ENCODE data around the gene GNL2. TPM values are rescaled to one million over a fixed set of nuclear protein-coding genes. Genes with fewer than 3 reads are reported as not detected.

GNL2 gene
- total RNA-seq, 1 experiment from 2014 or later: 133 TPM

GRCh38 chr1:37612186-37612585, 16.4 kb upstream of the GNL2 start:
- H3K9me3 Mint-ChIP-seq (ENCODE audit: unreplicated experiment): no peaks in the 10 kb centered on the region
- no peaks in the 10 kb centered on the region for H3K4me1 Mint-ChIP-seq (ENCODE audit: insufficient read depth, unreplicated experiment)
- DNase-seq (ENCODE audit: unreplicated experiment): no peak
- H3K36me3 Mint-ChIP-seq (ENCODE audit: insufficient read depth, unreplicated experiment): no peaks in the 10 kb centered on the region
- intact Hi-C loops (cut with micrococcal nuclease): no loop called here
- no TSS peak for BruUV-seq (replicated peaks)
- TF ChIP-seq CTCF (IDR thresholded peaks at IDR 0.05; ENCODE audit: unreplicated experiment): no peak
- POLR2A ChIA-PET: no interaction called here
- no peak overlapping the region for H3K4me3 Mint-ChIP-seq (ENCODE audit: unreplicated experiment)
- H3K27me3 Mint-ChIP-seq (ENCODE audit: insufficient read depth, unreplicated experiment): peaks cover 22% of the 10 kb centered on the region
- H3K27ac Mint-ChIP-seq (ENCODE audit: low read depth, unreplicated experiment): no peak overlapping the region
- CTCF ChIA-PET: interaction anchor here (0.6 to 1.6 kb wide), 4 partner anchors 9 to 1036 kb away, joined by 3 to 9 read pairs (median 4); no protein-coding TSS in a partner anchor

DNA sequence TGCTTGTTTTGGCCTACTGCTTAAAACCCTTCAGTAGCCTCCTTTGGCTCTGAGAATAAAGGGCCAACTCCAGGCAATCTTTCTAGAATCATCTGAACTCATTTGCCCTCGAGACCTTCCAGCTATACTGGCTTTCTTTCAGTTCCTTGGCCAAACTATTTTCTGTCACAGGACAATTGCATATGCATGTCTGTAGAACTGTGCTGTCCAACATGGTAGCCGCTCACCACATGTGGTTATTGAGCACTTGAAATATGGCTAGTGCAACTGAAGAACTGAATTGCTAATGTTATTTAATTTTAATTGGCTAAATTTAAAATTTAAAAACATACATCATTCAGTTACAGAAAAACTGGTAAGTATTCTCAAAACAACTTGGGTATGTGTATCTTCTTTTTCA, 14.3 kb upstream of the GNL2 start:
- no peaks in the 10 kb centered on the region for H3K27me3 Mint-ChIP-seq (ENCODE audit: insufficient read depth, unreplicated experiment)
- no TSS peak for BruUV-seq (replicated peaks)
- intact Hi-C loops (cut with micrococcal nuclease): loop anchor here (10.0 kb wide), 1 partner anchor 1215 kb away; no protein-coding TSS in a partner anchor
- ChIA-PET POLR2A (no interaction called here), CTCF (interaction anchor here (0.6 to 15.7 kb wide), 2 partner anchors 13 to 75 kb away, joined by 3 to 271 read pairs; a partner anchor contains a TSS)
- TF ChIP-seq CTCF (IDR thresholded peaks at IDR 0.05; ENCODE audit: unreplicated experiment): no peak
- no peaks in the 10 kb centered on the region for H3K4me1 Mint-ChIP-seq (ENCODE audit: insufficient read depth, unreplicated experiment)
- DNase-seq (ENCODE audit: unreplicated experiment): no peak
- H3K9me3 Mint-ChIP-seq (ENCODE audit: unreplicated experiment): no peaks in the 10 kb centered on the region
- H3K27ac Mint-ChIP-seq (ENCODE audit: low read depth, unreplicated experiment): no peak overlapping the region
- no peaks in the 10 kb centered on the region for H3K36me3 Mint-ChIP-seq (ENCODE audit: insufficient read depth, unreplicated experiment)
- no peak overlapping the region for H3K4me3 Mint-ChIP-seq (ENCODE audit: unreplicated experiment)

DNA sequence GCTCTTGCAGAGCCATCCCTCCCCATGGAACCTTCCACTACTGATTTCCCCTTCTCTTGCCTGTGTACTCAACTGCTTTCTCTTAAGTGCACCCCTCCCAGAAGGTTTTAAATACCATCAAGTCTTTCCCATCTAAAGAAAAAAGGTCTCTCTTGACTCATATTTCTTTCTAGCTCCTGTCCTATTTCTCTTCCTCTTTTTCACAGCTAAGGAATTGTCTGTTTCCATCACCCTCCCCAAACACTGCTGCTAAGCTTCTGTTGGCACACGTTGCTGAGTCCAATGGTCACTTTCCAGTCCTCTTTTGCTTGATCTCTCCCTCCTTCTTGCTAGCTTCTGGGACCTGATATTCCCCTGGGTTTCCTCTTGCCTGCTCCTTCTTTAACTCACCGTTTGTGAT, 13.3 kb upstream of the GNL2 start:
- CTCF ChIA-PET: interaction anchor here (0.6 to 15.7 kb wide), 4 partner anchors 8 to 100 kb away, joined by 3 to 271 read pairs (median 4); a partner anchor contains a TSS
- no TSS peak for BruUV-seq (replicated peaks)

More for the DNA sequence above, 13.3 kb upstream of the GNL2 start:
- H3K4me3 Mint-ChIP-seq (ENCODE audit: unreplicated experiment): no peak overlapping the region
- DNase-seq (ENCODE audit: unreplicated experiment): no peak
- TF ChIP-seq CTCF (IDR thresholded peaks at IDR 0.05; ENCODE audit: unreplicated experiment): no peak
- no peaks in the 10 kb centered on the region for H3K27me3 Mint-ChIP-seq (ENCODE audit: insufficient read depth, unreplicated experiment)
- no peak overlapping the region for H3K27ac Mint-ChIP-seq (ENCODE audit: low read depth, unreplicated experiment)
- H3K9me3 Mint-ChIP-seq (ENCODE audit: unreplicated experiment): no peaks in the 10 kb centered on the region
- POLR2A ChIA-PET: no interaction called here
- no peaks in the 10 kb centered on the region for H3K4me1 Mint-ChIP-seq (ENCODE audit: insufficient read depth, unreplicated experiment)
- no peaks in the 10 kb centered on the region for H3K36me3 Mint-ChIP-seq (ENCODE audit: insufficient read depth, unreplicated experiment)
- intact Hi-C loops (cut with micrococcal nuclease): loop anchor here (10.0 kb wide), 1 partner anchor 1216 kb away; no protein-coding TSS in a partner anchor
